ENCODE results near the gene CTPS1. TPM values are rescaled to one million over a fixed set of nuclear protein-coding genes. Genes with fewer than 3 reads are reported as not detected.

CTPS1 gene
- total RNA-seq, 2 donors from 2014 or later = 14.1 to 25.5 TPM

DNA sequence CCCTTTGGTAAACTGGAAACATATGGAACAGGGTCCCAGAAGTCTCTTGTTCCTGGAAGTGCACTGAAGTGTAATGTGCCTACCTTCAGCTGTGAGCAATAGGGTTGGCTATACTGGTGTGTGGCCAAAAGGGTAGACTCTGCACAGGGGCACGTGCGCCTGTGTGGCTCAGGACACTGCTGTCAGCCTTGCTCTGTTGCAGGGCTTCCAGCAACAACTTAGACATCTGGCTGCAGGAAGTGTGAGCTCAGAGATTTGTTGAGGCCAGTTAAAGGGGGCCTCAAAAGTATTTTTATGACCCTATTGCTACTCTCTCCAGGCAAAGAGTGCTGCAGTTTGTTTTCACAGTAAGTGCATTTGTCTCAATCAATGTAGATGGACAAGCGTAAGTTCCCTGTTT, 7.5 kb downstream of the CTPS1 start:
- H3K9ac ChIP-seq (ENCODE audit: low read depth in 2 of 2, low read length in 2 of 2) = no peak overlapping the region
- intact Hi-C loops (cut with DNase I) = no loop called here
- no peaks in the 10 kb centered on the region for H3K9me3 ChIP-seq
- no peak overlapping the region for H3K4me3 ChIP-seq
- DNase-seq = no peak
- TF ChIP-seq, protein P1, sequence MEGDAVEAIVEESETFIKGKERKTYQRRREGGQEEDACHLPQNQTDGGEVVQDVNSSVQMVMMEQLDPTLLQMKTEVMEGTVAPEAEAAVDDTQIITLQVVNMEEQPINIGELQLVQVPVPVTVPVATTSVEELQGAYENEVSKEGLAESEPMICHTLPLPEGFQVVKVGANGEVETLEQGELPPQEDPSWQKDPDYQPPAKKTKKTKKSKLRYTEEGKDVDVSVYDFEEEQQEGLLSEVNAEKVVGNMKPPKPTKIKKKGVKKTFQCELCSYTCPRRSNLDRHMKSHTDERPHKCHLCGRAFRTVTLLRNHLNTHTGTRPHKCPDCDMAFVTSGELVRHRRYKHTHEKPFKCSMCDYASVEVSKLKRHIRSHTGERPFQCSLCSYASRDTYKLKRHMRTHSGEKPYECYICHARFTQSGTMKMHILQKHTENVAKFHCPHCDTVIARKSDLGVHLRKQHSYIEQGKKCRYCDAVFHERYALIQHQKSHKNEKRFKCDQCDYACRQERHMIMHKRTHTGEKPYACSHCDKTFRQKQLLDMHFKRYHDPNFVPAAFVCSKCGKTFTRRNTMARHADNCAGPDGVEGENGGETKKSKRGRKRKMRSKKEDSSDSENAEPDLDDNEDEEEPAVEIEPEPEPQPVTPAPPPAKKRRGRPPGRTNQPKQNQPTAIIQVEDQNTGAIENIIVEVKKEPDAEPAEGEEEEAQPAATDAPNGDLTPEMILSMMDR (IDR thresholded peaks at IDR 0.05) = no peak
- H3K4me1 ChIP-seq = no peaks in the 10 kb centered on the region
- H3K27ac ChIP-seq = no peak overlapping the region
- peaks cover 8% of the 10 kb centered on the region for H3K36me3 ChIP-seq
- H3K27me3 ChIP-seq = no peaks in the 10 kb centered on the region

DNA sequence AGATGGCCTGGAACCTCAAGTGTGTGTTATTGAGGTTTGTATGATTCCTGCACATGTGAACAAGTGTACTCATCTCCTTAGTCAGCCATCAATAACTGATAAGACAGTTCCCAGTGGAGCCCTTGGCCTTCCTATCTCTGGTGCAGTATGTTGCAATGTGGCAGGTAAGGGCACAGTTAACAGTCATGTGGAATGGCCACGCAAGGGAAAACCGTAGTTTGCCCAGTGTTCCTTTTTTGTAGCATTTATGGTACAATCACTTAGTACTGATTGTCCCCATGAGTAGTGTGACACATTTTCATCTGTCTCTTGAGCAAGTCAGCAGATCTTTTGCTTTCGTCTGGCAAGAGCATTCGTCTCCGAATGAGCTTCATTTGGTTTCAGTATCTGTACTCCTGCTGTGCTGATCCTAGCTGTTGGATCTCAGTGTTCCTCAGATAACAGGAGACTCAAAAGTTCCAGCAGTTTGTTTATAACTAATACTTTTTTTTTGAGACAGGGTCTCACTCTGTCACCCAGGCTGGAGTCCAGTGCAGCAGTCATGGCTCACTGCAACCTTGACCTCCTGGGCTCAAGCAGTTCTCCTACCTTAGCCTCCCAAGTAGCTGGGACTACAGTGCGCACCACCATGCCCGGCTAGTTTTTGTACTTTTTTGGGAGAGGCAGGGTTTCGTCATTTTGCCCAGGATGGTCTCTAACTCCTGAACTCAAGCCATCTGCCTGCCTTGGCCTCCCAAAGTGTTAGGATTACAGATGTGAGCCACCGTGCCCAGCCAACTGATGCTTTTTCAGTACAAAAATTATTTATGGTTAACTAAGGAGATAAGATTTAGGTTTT, 8.2 kb downstream of the CTPS1 start:
- Histone ChIP-seq H3K4me1 (no peaks in the 10 kb centered on the region), H3K27me3 (no peaks in the 10 kb centered on the region), H3K4me3 (no peak overlapping the region), H3K27ac (no peak overlapping the region), H3K36me3 (peaks cover 8% of the 10 kb centered on the region), H3K9me3 (no peaks in the 10 kb centered on the region), H3K9ac (ENCODE audit: low read depth in 2 of 2, low read length in 2 of 2) (no peak overlapping the region)
- intact Hi-C loops (cut with DNase I) = no loop called here
- TF ChIP-seq, protein P1 (IDR thresholded peaks at IDR 0.05) = no peak
- DNase-seq = no peak

- Histone ChIP-seq H3K27me3 (no peaks in the 10 kb centered on the region), H3K27ac (no peak overlapping the region), H3K9me3 (no peaks in the 10 kb centered on the region), H3K4me1 (no peaks in the 10 kb centered on the region), H3K36me3 (peaks cover 8% of the 10 kb centered on the region), H3K4me3 (no peak overlapping the region), H3K9ac (ENCODE audit: low read depth in 2 of 2, low read length in 2 of 2) (no peak overlapping the region)
- TF ChIP-seq, protein P1 (IDR thresholded peaks at IDR 0.05) = no peak
- intact Hi-C loops (cut with DNase I) = no loop called here
- DNase-seq = no peak
These were observed 8.8 kb downstream of the CTPS1 start for GRCh38 chr1:40988280-40988679.

- peaks cover 8% of the 10 kb centered on the region for H3K36me3 ChIP-seq
- intact Hi-C loops (cut with DNase I) = no loop called here
- no peak overlapping the region for H3K4me3 ChIP-seq
- TF ChIP-seq, protein P1 (IDR thresholded peaks at IDR 0.05) = no peak
- H3K27ac ChIP-seq = no peak overlapping the region
- H3K9me3 ChIP-seq = no peaks in the 10 kb centered on the region
- H3K4me1 ChIP-seq = no peaks in the 10 kb centered on the region
- no peaks in the 10 kb centered on the region for H3K27me3 ChIP-seq
- no peak for DNase-seq
- H3K9ac ChIP-seq (ENCODE audit: low read depth in 2 of 2, low read length in 2 of 2) = no peak overlapping the region
These were observed 9.6 kb downstream of the CTPS1 start for GRCh38 chr1:40989066-40989465.

- TF ChIP-seq, protein P1 (IDR thresholded peaks at IDR 0.05) = no peak
- Histone ChIP-seq H3K27me3 (no peaks in the 10 kb centered on the region), H3K27ac (no peak overlapping the region), H3K9ac (ENCODE audit: low read depth in 2 of 2, low read length in 2 of 2) (no peak overlapping the region), H3K36me3 (no peaks in the 10 kb centered on the region), H3K4me3 (no peak overlapping the region), H3K4me1 (no peaks in the 10 kb centered on the region), H3K9me3 (no peaks in the 10 kb centered on the region)
- intact Hi-C loops (cut with DNase I) = no loop called here
- no peak for DNase-seq
These were observed 17.6 kb downstream of the CTPS1 start for GRCh38 chr1:40997096-40997495.

Data from colonic mucosa (tissue), 4 donors.